ENCODE measurements around the gene CEP72.
"Not testable (repeated sequence)": the region's sequence is repeated elsewhere in the genome, so short reads cannot be mapped to it uniquely, and the experiment has no call there.

CEP72 gene

DNA sequence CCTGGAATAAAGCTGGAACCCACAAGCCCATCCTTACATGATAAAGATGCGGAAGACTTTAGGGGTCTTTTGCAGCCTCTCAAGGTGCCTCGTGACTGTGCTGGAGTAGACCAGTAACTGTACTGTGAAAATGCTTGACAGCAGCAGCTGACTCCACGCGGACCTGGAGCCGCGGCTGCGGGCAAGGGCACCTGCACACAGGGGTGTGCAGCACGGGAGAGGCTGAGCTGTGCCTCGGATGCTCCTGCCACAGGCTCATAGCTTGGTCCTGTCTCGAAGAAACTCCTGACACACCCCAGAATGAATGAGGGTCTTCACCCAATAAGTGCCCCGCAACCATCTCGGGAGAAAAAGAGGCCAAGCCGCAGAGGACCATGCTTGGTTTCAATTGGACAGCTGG lies 40.3 kb upstream of the CEP72 start:
- Histone ChIP-seq H3K9me3 (ENCODE audit: low read length) (no peaks in the 10 kb centered on the region), H3K4me1 (ENCODE audit: insufficient read depth, low read length) (no peaks in the 10 kb centered on the region), H3K9ac (ENCODE audit: low read length) (no peak overlapping the region), H3K4me3 (ENCODE audit: low read depth in 1 of 2, low read length in 2 of 2) (no peak overlapping the region), H3K27ac (ENCODE audit: low read depth, low read length) (no peak overlapping the region), H3K36me3 (ENCODE audit: insufficient read depth, low read length) (no peaks in the 10 kb centered on the region), H3K27me3 (ENCODE audit: control insufficient read depth in 1 of 2, insufficient read depth in 2 of 2, low read length in 2 of 2) (peaks cover 0 to 42% of the 10 kb centered on the region in 2 donors)

DNA sequence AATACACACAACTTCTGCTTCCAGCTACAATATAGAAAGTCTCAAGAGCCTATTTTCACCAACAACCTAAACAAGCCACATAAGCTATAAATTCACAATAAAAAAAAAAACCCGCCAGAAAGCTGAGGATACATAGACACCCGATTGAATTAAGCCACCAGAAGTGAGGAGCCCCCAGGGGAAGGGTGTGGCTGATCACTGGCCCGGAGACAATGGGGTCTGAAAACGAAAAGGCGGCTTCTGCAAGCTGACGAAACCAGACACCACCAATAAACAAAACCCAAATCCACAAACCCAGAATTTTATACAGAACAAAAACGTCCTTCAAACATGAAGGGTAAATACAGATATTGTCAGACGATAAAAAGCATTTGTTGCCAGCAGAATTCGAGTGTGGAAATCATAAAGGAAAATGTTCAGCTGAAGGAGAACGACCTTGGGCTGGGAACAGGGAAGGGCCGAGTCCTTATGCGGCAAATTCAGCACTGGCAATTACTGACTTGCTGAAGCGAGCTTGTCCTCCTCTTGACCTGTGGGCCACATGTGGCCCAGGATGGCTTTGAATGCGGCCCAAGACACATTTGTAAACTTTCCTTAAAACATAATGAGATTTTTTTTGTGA lies 39.6 kb upstream of the CEP72 start:
- Histone ChIP-seq H3K27ac (ENCODE audit: low read depth, low read length) (no peak overlapping the region), H3K9me3 (ENCODE audit: low read length) (no peaks in the 10 kb centered on the region), H3K9ac (ENCODE audit: low read length) (no peak overlapping the region), H3K4me3 (ENCODE audit: low read depth in 1 of 2, low read length in 2 of 2) (no peak overlapping the region), H3K36me3 (ENCODE audit: insufficient read depth, low read length) (no peaks in the 10 kb centered on the region), H3K4me1 (ENCODE audit: insufficient read depth, low read length) (no peaks in the 10 kb centered on the region), H3K27me3 (ENCODE audit: control insufficient read depth in 1 of 2, insufficient read depth in 2 of 2, low read length in 2 of 2) (peaks cover 0 to 36% of the 10 kb centered on the region in 2 donors)

DNA sequence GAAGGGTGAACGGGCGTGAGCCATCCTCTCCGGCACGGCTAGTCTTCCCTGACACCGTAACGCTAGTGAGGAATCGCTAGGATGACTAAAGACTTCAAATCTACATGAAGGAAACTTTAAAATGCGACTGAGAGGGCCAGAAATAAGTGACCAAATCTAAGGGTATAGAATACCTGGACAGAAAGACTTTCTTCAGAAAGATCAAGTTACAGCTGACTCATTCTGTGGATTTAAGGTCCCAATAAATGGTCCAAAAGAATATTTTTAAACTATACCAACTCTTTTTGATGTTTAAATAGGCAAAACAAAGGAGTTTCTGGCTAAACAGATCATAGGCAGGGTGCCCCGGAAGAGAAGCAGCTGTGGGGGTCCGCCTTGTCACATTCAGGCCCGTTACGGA lies 38.9 kb upstream of the CEP72 start:
- H3K36me3 ChIP-seq (ENCODE audit: insufficient read depth, low read length) = no peaks in the 10 kb centered on the region
- no peak overlapping the region for H3K27ac ChIP-seq (ENCODE audit: low read depth, low read length)
- H3K4me3 ChIP-seq (ENCODE audit: low read depth in 1 of 2, low read length in 2 of 2) = no peak overlapping the region
- H3K27me3 ChIP-seq (ENCODE audit: control insufficient read depth in 1 of 2, insufficient read depth in 2 of 2, low read length in 2 of 2) = peaks cover 0 to 31% of the 10 kb centered on the region in 2 donors
- H3K4me1 ChIP-seq (ENCODE audit: insufficient read depth, low read length) = no peaks in the 10 kb centered on the region
- no peak overlapping the region for H3K9ac ChIP-seq (ENCODE audit: low read length)
- no peaks in the 10 kb centered on the region for H3K9me3 ChIP-seq (ENCODE audit: low read length)

DNA sequence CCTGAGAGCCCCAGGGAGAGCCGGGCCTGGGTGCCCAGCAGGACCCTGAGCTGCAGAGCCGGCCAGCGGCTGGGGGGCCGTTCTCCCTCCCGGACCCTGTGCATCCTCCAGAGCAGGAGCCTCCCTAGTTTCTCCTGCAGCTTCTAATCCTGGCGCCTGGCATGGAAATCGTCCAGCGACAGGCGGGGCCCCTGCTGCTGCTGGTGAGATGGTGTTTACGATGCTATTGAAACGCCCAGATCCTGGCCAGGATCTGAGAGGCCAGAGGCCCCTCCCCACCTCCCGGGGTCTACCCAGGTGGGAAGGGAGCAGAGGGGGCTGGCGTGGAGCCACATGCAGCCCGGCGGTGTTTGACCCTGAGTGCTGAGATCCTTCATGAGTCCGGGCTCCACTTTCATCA lies 38.2 kb upstream of the CEP72 start:
- Histone ChIP-seq H3K4me3 (ENCODE audit: low read depth in 1 of 2, low read length in 2 of 2) (no peak overlapping the region), H3K9ac (ENCODE audit: low read length) (no peak overlapping the region), H3K9me3 (ENCODE audit: low read length) (no peaks in the 10 kb centered on the region), H3K27me3 (ENCODE audit: control insufficient read depth in 1 of 2, insufficient read depth in 2 of 2, low read length in 2 of 2) (peaks cover 0 to 23% of the 10 kb centered on the region in 2 donors), H3K4me1 (ENCODE audit: insufficient read depth, low read length) (no peaks in the 10 kb centered on the region), H3K36me3 (ENCODE audit: insufficient read depth, low read length) (no peaks in the 10 kb centered on the region), H3K27ac (ENCODE audit: low read depth, low read length) (no peak overlapping the region)

DNA sequence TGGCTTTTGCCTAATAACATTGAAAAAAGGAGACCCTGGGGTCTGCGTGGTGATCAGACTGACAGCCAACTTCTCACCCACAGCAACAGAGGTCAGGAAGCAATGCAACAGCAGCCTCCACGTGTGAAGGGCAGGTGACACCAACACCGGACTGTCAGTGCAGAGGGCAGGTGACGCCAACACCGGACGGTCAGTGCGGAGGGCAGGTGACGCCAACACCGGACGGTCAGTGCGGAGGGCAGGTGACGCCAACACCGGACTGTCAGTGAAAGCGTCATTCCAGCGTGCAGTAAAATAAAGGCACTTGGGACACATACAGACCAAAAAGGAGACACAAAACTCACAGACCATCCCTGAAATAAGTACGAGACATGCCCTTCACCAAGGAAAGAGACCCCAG lies 37.2 kb upstream of the CEP72 start:
- Histone ChIP-seq H3K4me3 (ENCODE audit: low read depth in 1 of 2, low read length in 2 of 2) (no peak overlapping the region), H3K9ac (ENCODE audit: low read length) (no peak overlapping the region), H3K27ac (ENCODE audit: low read depth, low read length) (no peak overlapping the region), H3K27me3 (ENCODE audit: control insufficient read depth in 1 of 2, insufficient read depth in 2 of 2, low read length in 2 of 2) (peaks cover 0 to 19% of the 10 kb centered on the region in 2 donors), H3K4me1 (ENCODE audit: insufficient read depth, low read length) (no peaks in the 10 kb centered on the region), H3K9me3 (ENCODE audit: low read length) (no peaks in the 10 kb centered on the region), H3K36me3 (ENCODE audit: insufficient read depth, low read length) (no peaks in the 10 kb centered on the region)

DNA sequence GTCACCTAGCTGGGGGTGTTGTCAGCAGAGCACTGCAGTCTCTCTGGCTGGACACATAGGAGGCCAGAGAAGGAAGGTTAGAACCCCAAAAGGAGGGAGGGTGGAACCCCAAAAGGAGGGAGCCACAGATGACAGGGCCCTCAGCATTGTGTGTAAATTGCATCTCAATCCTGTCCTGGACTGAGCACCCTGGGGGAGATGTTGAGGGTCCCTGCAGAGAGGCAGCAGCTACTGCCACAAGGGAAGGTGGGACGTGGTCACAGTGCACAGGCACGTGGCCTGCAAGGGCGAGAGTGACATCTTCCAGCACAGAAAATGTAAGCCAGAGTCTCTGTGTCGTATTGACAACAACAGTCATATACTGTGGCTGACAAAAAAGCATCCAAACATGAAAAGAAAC lies 36.5 kb upstream of the CEP72 start:
- Histone ChIP-seq H3K4me1 (ENCODE audit: insufficient read depth, low read length) (no peaks in the 10 kb centered on the region), H3K9ac (ENCODE audit: low read length) (no peak overlapping the region), H3K4me3 (ENCODE audit: low read depth in 1 of 2, low read length in 2 of 2) (no peak overlapping the region), H3K9me3 (ENCODE audit: low read length) (no peaks in the 10 kb centered on the region), H3K36me3 (ENCODE audit: insufficient read depth, low read length) (no peaks in the 10 kb centered on the region), H3K27me3 (ENCODE audit: control insufficient read depth in 1 of 2, insufficient read depth in 2 of 2, low read length in 2 of 2) (peaks cover 0 to 14% of the 10 kb centered on the region in 2 donors), H3K27ac (ENCODE audit: low read depth, low read length) (no peak overlapping the region)

DNA sequence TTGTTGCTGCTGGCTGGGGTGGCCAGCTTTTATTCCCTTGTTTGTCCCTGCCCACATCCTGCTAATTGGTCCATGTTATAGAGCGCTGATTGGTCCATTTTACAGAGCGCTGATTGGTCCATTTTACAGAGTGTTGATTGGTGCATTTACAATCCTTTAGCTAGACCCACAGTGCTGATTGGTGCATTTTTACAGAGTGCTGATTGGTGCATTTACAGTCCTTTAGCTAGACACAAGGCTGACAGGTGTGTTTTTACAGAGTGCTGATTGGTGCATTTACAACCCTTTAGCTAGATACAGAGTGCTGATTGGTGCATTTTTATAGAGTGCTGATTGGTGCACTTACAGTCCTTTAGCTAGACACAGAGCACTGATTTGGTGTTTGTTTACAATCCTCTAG lies 34.9 kb upstream of the CEP72 start:
- H3K27ac ChIP-seq (ENCODE audit: low read depth, low read length); H3K4me3 ChIP-seq (ENCODE audit: low read depth in 1 of 2, low read length in 2 of 2); H3K9me3 ChIP-seq (ENCODE audit: low read length); H3K4me1 ChIP-seq (ENCODE audit: insufficient read depth, low read length); H3K9ac ChIP-seq (ENCODE audit: low read length); H3K36me3 ChIP-seq (ENCODE audit: insufficient read depth, low read length); H3K27me3 ChIP-seq (ENCODE audit: control insufficient read depth in 1 of 2, insufficient read depth in 2 of 2, low read length in 2 of 2): not testable (repeated sequence)

DNA sequence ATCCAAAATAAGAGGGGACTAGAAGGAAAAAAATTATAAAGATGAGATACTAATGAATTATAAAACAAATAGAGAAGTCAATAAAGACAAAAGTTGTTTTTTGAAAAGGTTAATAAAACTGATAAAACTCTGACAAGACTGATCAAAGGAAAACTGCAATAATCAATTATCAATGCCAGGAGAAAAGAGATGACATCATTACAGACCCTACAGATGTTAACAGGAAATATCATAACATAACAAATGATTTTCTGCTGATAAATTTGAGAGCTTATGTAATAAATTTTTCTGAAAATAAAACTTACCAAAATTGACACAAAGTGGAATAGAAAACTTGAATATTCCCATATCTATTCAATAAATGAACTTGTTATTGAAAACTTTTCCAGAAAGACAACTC lies 34.3 kb upstream of the CEP72 start:
- H3K27me3 ChIP-seq (ENCODE audit: control insufficient read depth in 1 of 2, insufficient read depth in 2 of 2, low read length in 2 of 2) = peaks cover 0 to 5% of the 10 kb centered on the region in 2 donors
- H3K27ac ChIP-seq (ENCODE audit: low read depth, low read length) = no peak overlapping the region
- H3K9me3 ChIP-seq (ENCODE audit: low read length) = no peaks in the 10 kb centered on the region
- H3K4me3 ChIP-seq (ENCODE audit: low read depth in 1 of 2, low read length in 2 of 2) = no peak overlapping the region
- H3K36me3 ChIP-seq (ENCODE audit: insufficient read depth, low read length) = no peaks in the 10 kb centered on the region
- H3K4me1 ChIP-seq (ENCODE audit: insufficient read depth, low read length) = no peaks in the 10 kb centered on the region
- no peak overlapping the region for H3K9ac ChIP-seq (ENCODE audit: low read length)

DNA sequence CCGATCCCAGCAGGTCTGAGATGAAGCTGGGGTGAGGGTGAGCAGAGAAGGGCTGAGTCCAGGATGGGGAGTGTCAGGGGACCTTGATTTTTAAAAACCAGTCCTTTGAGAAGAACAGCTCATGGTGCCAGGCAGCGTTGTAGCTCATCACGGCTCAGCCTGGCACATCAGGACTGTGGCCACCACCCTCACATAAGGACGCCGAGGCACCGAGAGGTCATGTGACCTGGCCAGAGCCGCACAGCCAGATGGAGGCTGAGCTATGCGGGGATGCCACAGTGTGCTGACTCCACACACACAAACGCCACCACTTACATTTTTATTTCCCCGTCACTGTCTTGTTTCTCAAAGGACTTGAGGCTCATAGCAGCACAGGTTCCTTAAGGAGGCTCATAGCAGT lies 32.9 kb upstream of the CEP72 start:
- no peak overlapping the region for H3K27ac ChIP-seq (ENCODE audit: low read depth, low read length)
- no peak overlapping the region for H3K4me3 ChIP-seq (ENCODE audit: low read depth in 1 of 2, low read length in 2 of 2)
- no peaks in the 10 kb centered on the region for H3K36me3 ChIP-seq (ENCODE audit: insufficient read depth, low read length)
- H3K27me3 ChIP-seq (ENCODE audit: control insufficient read depth in 1 of 2, insufficient read depth in 2 of 2, low read length in 2 of 2) = no peaks in the 10 kb centered on the region
- no peak overlapping the region for H3K9ac ChIP-seq (ENCODE audit: low read length)
- H3K4me1 ChIP-seq (ENCODE audit: insufficient read depth, low read length) = no peaks in the 10 kb centered on the region
- H3K9me3 ChIP-seq (ENCODE audit: low read length) = no peaks in the 10 kb centered on the region

DNA sequence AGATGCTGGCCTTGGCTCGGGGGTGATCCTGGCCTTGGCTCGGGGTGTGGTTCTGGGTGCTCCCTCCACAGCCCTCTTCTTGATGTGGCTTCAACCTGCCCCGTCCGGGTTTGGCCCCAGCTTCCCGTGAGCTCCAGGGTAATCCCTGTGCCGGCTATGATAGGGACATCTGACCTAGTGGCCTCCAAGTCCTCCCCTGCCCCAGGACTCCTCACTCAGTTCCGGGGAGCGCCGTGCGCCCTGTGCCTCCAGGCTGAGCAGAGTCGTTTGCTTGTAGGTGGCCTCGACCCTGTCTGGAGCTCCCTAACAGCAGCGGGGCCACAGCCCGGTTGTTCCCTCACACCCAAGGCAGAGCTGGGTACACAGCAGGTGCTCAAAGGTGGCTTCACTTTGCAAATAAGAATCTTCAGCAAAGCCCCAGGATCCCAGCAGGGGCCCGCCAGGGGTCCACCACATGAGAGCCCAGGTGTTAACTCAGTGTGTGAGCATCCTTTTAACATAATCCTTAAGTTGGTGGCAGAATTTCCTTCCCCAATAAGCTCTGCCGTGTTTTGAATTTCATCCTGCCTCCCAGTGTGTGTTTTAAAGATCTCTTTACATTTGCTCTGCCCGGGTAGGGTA lies 32.3 kb upstream of the CEP72 start:
- Histone ChIP-seq H3K9ac (ENCODE audit: low read length) (no peak overlapping the region), H3K9me3 (ENCODE audit: low read length) (no peaks in the 10 kb centered on the region), H3K4me1 (ENCODE audit: insufficient read depth, low read length) (no peaks in the 10 kb centered on the region), H3K27ac (ENCODE audit: low read depth, low read length) (no peak overlapping the region), H3K27me3 (ENCODE audit: control insufficient read depth in 1 of 2, insufficient read depth in 2 of 2, low read length in 2 of 2) (no peaks in the 10 kb centered on the region), H3K4me3 (ENCODE audit: low read depth in 1 of 2, low read length in 2 of 2) (no peak overlapping the region), H3K36me3 (ENCODE audit: insufficient read depth, low read length) (no peaks in the 10 kb centered on the region)

DNA sequence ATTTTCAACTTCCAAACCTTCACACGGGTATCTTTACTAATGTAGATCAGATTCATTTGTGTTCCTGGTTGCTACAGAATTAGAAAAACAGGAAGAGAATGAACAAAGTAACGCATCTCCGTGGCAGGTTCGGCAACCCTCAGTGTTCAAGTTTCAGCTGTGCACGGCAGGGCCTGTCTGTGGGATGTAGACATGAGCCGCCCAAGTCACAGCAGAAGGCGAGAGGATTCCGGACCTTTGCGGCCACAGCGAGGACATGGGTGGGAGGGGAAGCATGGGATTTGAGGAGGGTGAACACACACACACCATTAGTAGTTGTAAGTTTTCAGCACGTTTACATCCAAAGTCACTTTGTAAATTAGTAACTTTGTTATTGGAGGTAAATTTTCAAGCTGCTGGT lies 31.7 kb upstream of the CEP72 start:
- Histone ChIP-seq H3K27me3 (ENCODE audit: control insufficient read depth in 1 of 2, insufficient read depth in 2 of 2, low read length in 2 of 2) (no peaks in the 10 kb centered on the region), H3K4me3 (ENCODE audit: low read depth in 1 of 2, low read length in 2 of 2) (no peak overlapping the region)

DNA sequence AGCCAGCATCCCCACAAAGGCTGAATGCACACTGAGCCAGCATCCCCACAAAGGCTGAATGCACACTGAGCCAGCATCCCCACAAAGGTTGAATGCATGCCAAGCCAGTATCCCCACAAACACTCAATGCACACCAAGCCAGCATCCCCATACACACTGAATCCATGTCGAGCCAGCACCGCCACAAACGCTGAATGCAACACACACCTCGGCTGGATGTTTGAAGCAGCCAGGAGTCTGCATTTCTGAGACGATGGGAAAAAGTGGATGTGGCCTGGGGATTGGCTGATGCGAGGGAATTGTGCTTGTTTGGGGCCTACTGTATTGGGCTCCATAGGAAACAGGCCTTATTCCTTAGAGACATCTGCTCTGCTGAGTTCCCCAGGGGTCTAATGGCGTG lies 30.9 kb upstream of the CEP72 start:
- H3K27ac ChIP-seq (ENCODE audit: low read depth, low read length) = no peak overlapping the region
- no peaks in the 10 kb centered on the region for H3K9me3 ChIP-seq (ENCODE audit: low read length)
- H3K4me1 ChIP-seq (ENCODE audit: insufficient read depth, low read length) = no peaks in the 10 kb centered on the region
- H3K36me3 ChIP-seq (ENCODE audit: insufficient read depth, low read length) = no peaks in the 10 kb centered on the region
- no peak overlapping the region for H3K9ac ChIP-seq (ENCODE audit: low read length)
- no peak overlapping the region for H3K4me3 ChIP-seq (ENCODE audit: low read depth in 1 of 2, low read length in 2 of 2)
- no peaks in the 10 kb centered on the region for H3K27me3 ChIP-seq (ENCODE audit: control insufficient read depth in 1 of 2, insufficient read depth in 2 of 2, low read length in 2 of 2)

More for the DNA sequence above, 31.7 kb upstream of the CEP72 start:
- Histone ChIP-seq H3K9me3 (ENCODE audit: low read length) (no peaks in the 10 kb centered on the region), H3K9ac (ENCODE audit: low read length) (no peak overlapping the region), H3K36me3 (ENCODE audit: insufficient read depth, low read length) (no peaks in the 10 kb centered on the region), H3K27ac (ENCODE audit: low read depth, low read length) (no peak overlapping the region), H3K4me1 (ENCODE audit: insufficient read depth, low read length) (no peaks in the 10 kb centered on the region)

All from muscle layer of colon (tissue), 2 donors.